Tibial nerve (tissue), 4 donors: Measurements from ENCODE around the gene GPBP1.

ENCODE experiments used
- EP300 ChIP-seq, 2 donors: sonication (generic); formaldehyde crosslinking; IDR thresholded peaks; one replicate each; pipeline ENCODE4 v1.6.1; 2017; ENCODE audit warnings: antibody characterized with exemption in 2 of 2, mild to moderate bottlenecking in 1 of 2
- TF ChIP-seq, protein P1 (sequence below), 5 experiments: fragments of 200-600 bp in 3 of 5; fragments of 450-650 bp in 2 of 5; sonication (generic) in 3 of 5; IDR thresholded peaks; one replicate each; pipeline ENCODE4 v1.5.1; 2016 to 2019; ENCODE audit warnings: antibody characterized with exemption in 5 of 5, mild to moderate bottlenecking in 3 of 5, moderate library complexity in 2 of 5

DNA sequence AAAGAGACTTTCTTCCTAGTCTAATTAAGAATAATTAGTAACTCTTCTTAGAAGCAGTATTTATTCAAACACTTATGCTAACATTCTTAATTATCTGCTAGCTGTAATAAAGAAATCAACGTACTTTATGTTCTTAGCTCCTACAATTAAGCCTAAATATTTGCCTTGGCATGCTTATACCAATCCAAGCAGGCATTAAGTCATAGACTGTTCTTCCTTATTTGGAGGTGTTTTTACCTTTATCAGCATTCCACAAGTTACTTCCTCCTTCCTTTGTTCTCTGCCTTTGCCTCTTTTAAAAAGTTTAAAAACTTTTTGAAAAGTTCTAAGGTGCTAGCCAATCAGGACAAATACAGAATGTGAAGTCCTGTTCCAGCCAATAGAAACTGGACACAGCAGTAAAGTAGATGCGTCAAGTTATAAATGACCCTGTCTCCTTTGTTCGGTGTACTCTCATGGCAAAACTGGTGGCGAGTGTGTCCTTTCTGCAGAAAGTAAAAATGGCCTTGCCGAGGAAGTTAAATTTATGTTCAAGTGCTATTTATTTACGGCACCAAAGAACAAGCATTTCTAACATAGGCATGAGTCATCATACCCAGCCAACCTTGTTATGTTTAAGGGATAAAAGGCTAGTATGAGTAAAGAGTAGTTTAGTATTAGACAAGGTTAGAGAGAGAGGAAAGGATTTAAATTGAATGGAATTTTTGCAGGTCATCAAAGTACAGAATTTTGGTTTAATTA, 58.6 kb downstream of the GPBP1 start:
- TF ChIP-seq, protein P1, sequence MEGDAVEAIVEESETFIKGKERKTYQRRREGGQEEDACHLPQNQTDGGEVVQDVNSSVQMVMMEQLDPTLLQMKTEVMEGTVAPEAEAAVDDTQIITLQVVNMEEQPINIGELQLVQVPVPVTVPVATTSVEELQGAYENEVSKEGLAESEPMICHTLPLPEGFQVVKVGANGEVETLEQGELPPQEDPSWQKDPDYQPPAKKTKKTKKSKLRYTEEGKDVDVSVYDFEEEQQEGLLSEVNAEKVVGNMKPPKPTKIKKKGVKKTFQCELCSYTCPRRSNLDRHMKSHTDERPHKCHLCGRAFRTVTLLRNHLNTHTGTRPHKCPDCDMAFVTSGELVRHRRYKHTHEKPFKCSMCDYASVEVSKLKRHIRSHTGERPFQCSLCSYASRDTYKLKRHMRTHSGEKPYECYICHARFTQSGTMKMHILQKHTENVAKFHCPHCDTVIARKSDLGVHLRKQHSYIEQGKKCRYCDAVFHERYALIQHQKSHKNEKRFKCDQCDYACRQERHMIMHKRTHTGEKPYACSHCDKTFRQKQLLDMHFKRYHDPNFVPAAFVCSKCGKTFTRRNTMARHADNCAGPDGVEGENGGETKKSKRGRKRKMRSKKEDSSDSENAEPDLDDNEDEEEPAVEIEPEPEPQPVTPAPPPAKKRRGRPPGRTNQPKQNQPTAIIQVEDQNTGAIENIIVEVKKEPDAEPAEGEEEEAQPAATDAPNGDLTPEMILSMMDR (IDR thresholded peaks at IDR 0.05), result no peak
- TF ChIP-seq EP300 (IDR thresholded peaks at IDR 0.05), result no peak
